IPS DF 4.7 (cell line): Measurements from ENCODE around the gene ACAT1.
A peak's percentile ranks its signal among the peaks of the same experiment; 100 is the strongest.
"Not testable (repeated sequence)": the region's sequence is repeated elsewhere in the genome, so short reads cannot be mapped to it uniquely, and the experiment has no call there.

ENCODE experiments used
- DNase-seq: peaks from one replicate; pipeline ENCODE4 v3.0.0-alpha.2; 2013; ENCODE audit warnings: low spot score; ENCODE audit errors: extremely low read depth

Gene ACAT1

DNA sequence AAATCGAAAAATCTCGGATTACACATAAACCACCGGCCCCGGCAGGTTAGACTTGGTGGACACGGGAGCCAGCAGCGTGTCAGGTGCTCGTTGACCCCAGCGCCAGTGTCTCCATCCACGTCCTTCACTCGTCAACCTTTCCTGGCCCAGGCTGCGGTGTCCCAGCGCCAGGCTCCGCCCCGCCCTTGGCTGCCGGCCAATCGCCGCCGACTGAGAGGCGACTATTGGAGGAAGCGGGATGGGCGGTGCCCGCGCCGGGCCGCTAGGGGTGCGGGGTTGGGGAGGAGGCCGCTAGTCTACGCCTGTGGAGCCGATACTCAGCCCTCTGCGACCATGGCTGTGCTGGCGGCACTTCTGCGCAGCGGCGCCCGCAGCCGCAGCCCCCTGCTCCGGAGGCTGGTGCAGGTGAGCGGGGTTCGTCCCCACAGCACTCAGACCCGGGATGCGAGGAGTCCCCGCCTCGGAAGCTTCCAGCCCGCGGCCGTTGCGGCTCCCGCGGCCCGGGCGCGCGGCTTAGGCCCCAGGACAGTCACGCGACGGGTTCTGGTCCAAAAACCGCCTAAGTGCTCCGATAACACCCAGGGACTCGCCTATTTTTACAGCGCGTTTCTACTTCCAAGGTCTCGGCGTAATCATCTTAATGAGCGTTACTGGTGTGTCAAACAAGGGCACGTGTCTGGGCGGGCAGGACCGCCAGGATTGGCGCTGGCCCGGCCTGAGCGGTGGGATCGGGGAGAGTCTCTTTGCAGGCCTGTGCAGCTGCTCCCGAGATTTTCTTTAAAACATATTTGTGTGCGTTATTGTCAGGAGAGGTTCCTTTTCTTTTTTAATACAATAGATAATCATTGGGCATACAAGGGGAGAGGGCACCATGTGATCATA is at the start of gene ACAT1:
Gene ACAT1 (plus strand): TSS at position 294 of the 882 bp plus-strand sequence. CDS start 40 bp downstream, at position 334.
- DNase-seq, result peak; percentile 68

DNA sequence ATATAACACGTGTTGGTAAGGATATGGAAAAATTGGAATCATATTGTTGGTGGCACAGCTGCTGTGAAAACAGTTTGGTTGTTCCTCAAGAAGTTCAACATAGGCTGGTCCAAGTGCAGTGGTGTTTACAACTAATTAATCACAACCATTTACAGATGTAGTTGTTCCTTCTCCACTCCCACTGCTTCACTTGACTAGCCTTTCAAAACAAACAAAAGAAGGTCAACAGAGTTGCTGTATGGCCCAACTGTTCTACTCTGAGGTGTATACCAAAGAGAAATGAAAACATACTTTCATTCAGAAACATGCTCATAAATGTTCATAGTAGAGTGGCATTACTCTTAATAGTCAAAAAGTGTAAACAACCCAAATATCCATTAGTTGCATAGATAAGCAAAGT is 36.6 kb upstream of the ACAT1 start:
- no peak for DNase-seq

DNA sequence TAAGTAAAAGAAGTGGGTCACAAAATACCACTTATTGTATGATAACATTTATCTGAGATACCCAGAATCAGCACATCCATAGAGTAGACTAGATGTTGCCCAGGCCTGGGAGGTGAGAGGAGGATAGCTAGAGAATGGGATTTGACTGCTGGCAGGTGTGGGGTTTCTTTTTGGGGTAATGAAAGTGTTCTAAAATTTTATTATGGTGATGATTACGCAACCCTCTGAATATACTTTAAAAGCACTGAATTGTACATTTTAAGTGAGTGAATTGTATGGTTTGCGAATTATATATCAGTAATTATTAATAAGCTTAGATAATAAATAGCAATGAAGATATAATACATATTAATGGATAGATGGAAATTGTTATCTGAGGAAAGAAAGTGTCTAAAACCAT is 35.7 kb upstream of the ACAT1 start:
- no peak for DNase-seq

DNA sequence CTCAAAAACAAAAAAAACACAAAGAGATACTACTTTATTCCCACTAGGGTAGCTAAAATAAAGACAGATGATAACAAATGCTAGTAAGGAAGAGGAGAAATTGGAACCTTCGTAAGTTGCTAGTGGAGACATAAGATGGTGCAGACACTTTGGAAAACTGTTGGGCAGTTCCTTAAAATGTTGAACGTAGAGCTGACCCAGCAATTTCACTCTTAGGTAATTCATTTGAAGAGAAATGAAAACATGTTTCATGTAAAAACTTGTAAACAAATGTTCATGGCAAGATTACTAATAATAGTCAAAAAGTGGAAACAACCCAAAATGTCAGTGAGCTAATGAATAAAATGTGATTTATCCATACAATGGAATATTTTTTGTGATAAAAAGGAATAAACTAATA is 29.2 kb upstream of the ACAT1 start:
- DNase-seq, result no peak

- DNase-seq, result no peak
Measured at GRCh38 chr11:108093128-108093904, 28.1 kb upstream of the ACAT1 start.

DNA sequence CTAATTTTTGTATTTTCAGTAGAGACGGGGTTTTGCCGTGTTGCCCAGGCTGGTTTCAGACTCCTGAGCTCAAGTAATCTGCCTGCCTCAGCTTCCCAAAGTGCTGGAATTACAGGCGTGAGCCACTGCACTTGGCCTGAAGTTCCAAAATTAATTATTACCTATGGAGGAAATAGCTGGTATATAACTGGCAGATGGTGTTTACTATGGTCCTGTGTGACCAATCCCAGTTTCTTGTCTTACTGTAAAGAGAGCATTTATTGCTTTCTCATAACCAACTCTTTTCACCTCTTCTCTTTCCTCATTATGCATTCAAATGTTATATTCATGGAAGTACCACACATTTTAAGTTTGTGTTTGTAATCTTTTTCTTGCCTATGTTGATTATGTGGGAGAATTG is 24.2 kb upstream of the ACAT1 start:
- no peak for DNase-seq

DNA sequence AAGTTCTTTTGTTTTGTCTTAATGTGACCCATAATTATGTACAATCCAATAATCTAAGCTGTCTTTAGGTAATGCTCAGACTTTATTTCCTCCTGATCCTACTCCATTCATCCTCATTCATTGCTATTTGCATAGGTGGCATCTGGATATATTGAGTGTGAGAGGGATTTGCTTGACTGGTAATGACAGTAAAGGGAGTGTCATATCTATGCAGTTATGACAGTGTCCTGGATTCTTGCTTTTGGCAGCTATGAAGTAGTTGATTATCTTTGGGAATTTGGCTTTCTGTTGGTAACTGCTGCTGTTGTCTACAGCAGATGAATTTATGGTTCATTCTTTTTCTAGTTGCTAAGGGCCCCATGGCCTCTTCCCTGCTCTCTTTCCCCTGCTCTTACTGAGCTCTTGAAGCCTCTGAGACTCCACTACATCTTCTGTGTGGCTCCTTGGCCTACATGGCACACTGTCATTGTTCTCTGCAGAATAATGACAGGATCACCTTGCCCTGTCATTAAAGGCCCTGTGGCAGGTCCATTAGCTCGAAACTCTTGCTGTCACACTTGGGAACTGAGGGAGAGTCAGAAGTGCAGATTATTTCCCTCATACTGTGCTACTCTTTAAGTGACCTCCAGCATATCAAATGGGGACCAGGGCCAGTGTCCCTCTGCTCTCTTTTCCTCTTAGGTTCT is 20.1 kb upstream of the ACAT1 start:
- no peak for DNase-seq

DNA sequence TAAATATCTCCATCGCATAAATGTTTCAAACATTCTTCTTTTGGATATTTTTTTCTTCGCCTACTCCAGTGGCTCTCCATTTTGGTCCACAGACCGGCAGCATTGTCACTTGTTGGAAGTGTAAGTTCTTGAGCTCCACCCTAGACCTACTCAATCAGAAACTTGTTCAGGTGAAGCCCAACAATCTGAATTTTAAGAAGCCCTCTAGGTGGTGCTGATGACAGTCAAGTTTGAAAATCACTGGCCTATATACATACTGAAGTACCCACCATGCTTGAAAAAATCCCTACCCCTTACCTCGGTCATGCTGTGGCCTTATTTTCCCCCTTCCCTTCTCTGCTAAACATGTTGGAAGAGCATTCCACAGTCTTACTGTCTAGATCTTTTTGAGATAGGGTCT is 10.2 kb upstream of the ACAT1 start:
- no peak for DNase-seq

DNA sequence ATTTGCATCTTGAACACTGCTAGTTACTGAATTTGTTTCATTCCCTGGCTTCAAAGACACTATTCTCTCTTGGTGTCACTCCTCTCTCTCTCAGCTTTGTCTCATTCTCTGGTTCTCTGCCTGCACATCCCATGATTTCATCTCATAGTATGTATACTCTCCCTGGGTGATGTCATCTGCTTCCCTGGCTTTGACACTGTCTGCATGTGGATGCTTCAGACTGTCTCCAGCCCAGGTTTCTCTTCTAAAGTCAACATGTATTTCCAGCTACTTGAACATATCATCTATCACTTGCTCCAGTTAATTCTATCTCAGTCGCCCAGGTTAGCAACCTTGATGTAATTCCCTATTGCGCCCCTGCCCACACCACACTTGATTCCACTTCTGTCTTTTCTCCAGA is 9.3 kb upstream of the ACAT1 start:
- no peak for DNase-seq

DNA sequence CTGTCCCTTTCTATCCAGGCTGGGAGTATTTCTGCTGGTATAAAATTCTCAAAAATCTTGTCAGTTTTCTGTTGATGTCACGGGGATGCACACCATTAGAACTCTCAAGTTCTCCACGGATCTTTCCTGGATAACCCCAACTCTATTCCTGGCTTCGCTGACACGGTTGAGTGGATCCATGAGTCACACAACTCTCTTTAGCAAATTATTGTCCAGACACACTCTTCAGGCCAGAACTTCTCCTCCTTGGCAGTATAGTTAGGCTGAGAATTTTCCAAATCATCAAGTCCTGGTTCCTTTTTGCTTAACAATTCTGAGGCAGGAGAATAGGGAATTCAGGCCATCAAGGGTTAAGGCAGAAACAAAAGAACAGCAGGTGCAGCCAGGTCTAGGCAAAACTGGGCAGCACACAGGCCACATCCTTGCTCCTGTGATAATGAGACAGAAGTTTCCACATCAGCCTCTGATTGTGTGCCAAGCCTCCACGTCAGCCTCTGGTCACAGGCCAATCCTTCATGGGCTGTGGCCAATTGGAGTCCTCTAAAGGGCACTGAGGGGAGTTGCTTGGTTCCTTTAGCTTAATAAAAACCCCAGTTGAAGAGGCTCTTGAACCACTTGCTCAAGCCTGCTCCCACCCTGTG is 5.7 kb upstream of the ACAT1 start:
- no peak for DNase-seq

GRCh38 chr11:108117746-108118371 is 3.5 kb upstream of the ACAT1 start:
- no peak for DNase-seq

- DNase-seq, result not testable (repeated sequence)
Measured at GRCh38 chr11:108120936-108121273, 462 bp upstream of the ACAT1 start.

GRCh38 chr11:108122166-108122628 is 830 bp downstream of the ACAT1 start:
- DNase-seq, result no peak

- DNase-seq, result no peak
Measured at GRCh38 chr11:108125096-108125495, 3.7 kb downstream of the ACAT1 start.

- DNase-seq, result no peak
Measured at GRCh38 chr11:108128772-108129171, 7.4 kb downstream of the ACAT1 start.

GRCh38 chr11:108131993-108132392 is 10.6 kb downstream of the ACAT1 start:
- DNase-seq, result no peak

- DNase-seq, result not testable (repeated sequence)
Measured at GRCh38 chr11:108132993-108133538, 11.7 kb downstream of the ACAT1 start.

- no peak for DNase-seq
Measured at GRCh38 chr11:108135845-108136544, 14.6 kb downstream of the ACAT1 start.

- DNase-seq, result no peak
Measured at GRCh38 chr11:108137212-108137611, 15.8 kb downstream of the ACAT1 start.

DNA sequence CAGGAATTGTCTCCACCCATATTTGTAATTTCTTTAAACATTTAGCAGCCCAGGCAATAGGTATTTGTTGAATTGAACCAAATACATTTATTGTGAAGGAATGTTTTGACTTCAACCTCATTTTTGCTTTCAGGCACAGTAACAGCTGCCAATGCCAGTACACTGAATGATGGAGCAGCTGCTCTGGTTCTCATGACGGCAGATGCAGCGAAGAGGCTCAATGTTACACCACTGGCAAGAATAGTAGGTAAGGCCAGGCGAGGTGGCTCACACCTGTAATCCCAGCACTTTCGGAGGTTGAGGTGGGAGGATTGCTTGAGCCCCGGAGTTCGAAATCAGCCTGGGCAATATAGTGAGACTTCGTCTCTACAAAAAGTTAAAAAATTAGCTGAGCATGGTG is 20.9 kb downstream of the ACAT1 start:
- no peak for DNase-seq
